IMR-90 (cell line): Measurements from ENCODE around the gene ITGB1BP1.

ENCODE experiments used
- BHLHE40 ChIP-seq: fragments of 150-350 bp; IDR thresholded peaks from 2 replicates; pipeline ENCODE4 v1.6.1; 2016; ENCODE audit warnings: mild to moderate bottlenecking, low read depth, low read length
- CEBPB ChIP-seq: IDR thresholded peaks from 2 replicates; pipeline ENCODE4 v1.6.1; 2012; ENCODE audit warnings: low read depth, low read length, improper control_type of control experiment
- CHD1 ChIP-seq: IDR thresholded peaks from 2 replicates; pipeline ENCODE4 v1.6.1; 2012; ENCODE audit warnings: low read depth, low read length, improper control_type of control experiment
- CTCF ChIP-seq: conservative IDR thresholded peaks from 2 replicates; pipeline ENCODE4 v1.5.1; 2012; ENCODE audit warnings: mild to moderate bottlenecking, low read depth, low read length, improper control_type of control experiment
- ELK1 ChIP-seq: fragments of 150-350 bp; IDR thresholded peaks from 2 replicates; pipeline ENCODE4 v1.6.1; 2016; ENCODE audit warnings: low read depth, mild to moderate bottlenecking, low read length, moderate library complexity, borderline replicate concordance
- MAFK ChIP-seq: IDR thresholded peaks from 2 replicates; pipeline ENCODE4 v1.6.1; 2012; ENCODE audit warnings: low read depth, low read length, improper control_type of control experiment
- MAZ ChIP-seq: IDR thresholded peaks from 2 replicates; pipeline ENCODE4 v1.6.1; 2012; ENCODE audit warnings: low read depth, mild to moderate bottlenecking, low read length, improper control_type of control experiment, moderate library complexity, borderline replicate concordance
- NFE2L2 ChIP-seq: fragments of 150-350 bp; IDR thresholded peaks from 2 replicates; pipeline ENCODE4 v1.6.1; 2016; ENCODE audit warnings: low read depth, mild to moderate bottlenecking, low read length
- POLR2A ChIP-seq: IDR thresholded peaks from 2 replicates; pipeline ENCODE4 v1.6.1; 2012; ENCODE audit warnings: mild to moderate bottlenecking, low read depth, low read length
- RAD21 ChIP-seq: IDR thresholded peaks from 2 replicates; pipeline ENCODE4 v1.6.1; 2012; ENCODE audit warnings: low read length, improper control_type of control experiment
- RCOR1 ChIP-seq: IDR thresholded peaks from 2 replicates; pipeline ENCODE4 v1.6.1; 2012; ENCODE audit warnings: mild to moderate bottlenecking, low read length, improper control_type of control experiment; ENCODE audit not compliant: insufficient replicate concordance
- RFX5 ChIP-seq: IDR thresholded peaks from 2 replicates; pipeline ENCODE4 v1.8.0; 2012; ENCODE audit warnings: low read depth, mild to moderate bottlenecking, low read length, moderate library complexity
- SMC3 ChIP-seq: fragments of 150-350 bp; IDR thresholded peaks from 2 replicates; pipeline ENCODE4 v1.6.1; 2016; ENCODE audit warnings: low read depth, mild to moderate bottlenecking, antibody characterized with exemption, low read length, moderate library complexity
- USF2 ChIP-seq: fragments of 150-350 bp; IDR thresholded peaks from 2 replicates; pipeline ENCODE4 v1.6.1; 2017; ENCODE audit warnings: mild to moderate bottlenecking, antibody characterized with exemption, low read length, low read depth

- no peak for TF ChIP-seq RAD21
- no peak for TF ChIP-seq CTCF
- TF ChIP-seq CHD1 = no peak
- no peak for TF ChIP-seq SMC3
- TF ChIP-seq POLR2A = no peak
- TF ChIP-seq RFX5 = no peak
- no peak for TF ChIP-seq RCOR1
- TF ChIP-seq USF2 = no peak
- TF ChIP-seq MAZ = no peak
- no peak for TF ChIP-seq BHLHE40
- no peak for TF ChIP-seq CEBPB
- TF ChIP-seq ELK1 = no peak
- TF ChIP-seq NFE2L2 = no peak
- TF ChIP-seq MAFK = no peak
Observed at GRCh38 chr2:9400268-9401058, 22.9 kb downstream of the ITGB1BP1 start.
